Panc1 (cell line): Measurements from ENCODE around the gene FTSJ1. TPM values are rescaled to one million over a fixed set of nuclear protein-coding genes. Genes with fewer than 3 reads are reported as not detected.

Experiments used
- ATAC-seq: fragments of 200-7000 bp; cut with Tn5 transposase; 2 replicates; pipeline ENCODE4 v1.9.1; 2020; ENCODE audit warnings: mild to moderate bottlenecking, moderate library complexity
- BruUV-seq: library from RNA; stranded (reverse); fragments of 400-500 nt; replicated peaks from 2 replicates; lab custom pipeline; 2021; lab: Mats Ljungman, UMichigan
- CTCF ChIA-PET: fragments of 300-600 bp; sonication (Branson Sonifier 250); formaldehyde crosslinking; loops from one replicate; lab custom pipeline; 2022; ENCODE audit warnings: antibody characterized with exemption; lab: Charles Lee
- POLR2A ChIA-PET: fragments of 300-600 bp; sonication (Branson Sonifier 250); formaldehyde crosslinking; loops from one replicate; lab custom pipeline; 2022; ENCODE audit warnings: antibody characterized with exemption; lab: Charles Lee
- DNase-seq: peaks from one replicate; pipeline ENCODE4 v3.0.0-alpha.2; 2010; ENCODE audit warnings: low read depth, low spot score
- H3K27ac ChIP-seq: 2 replicates; pipeline ENCODE4 v1.5.1; 2011; ENCODE audit warnings: mild to moderate bottlenecking, low read length, inconsistent platforms
- H3K27me3 ChIP-seq: fragments of 200-500 bp; sonication (Bioruptor generic); 2 replicates; pipeline ENCODE4 v1.6.0; 2014; ENCODE audit warnings: low read length, inconsistent platforms; ENCODE audit not compliant: control insufficient read depth, insufficient read depth
- H3K36me3 ChIP-seq: fragments of 200-500 bp; sonication (Bioruptor generic); 2 replicates; pipeline ENCODE4 v1.5.1; 2014; ENCODE audit warnings: inconsistent platforms, mild to moderate bottlenecking, low read length, moderate library complexity; ENCODE audit not compliant: control insufficient read depth, insufficient read depth
- H3K4me1 ChIP-seq: 2 replicates; pipeline ENCODE4 v1.5.1; 2011; ENCODE audit warnings: inconsistent platforms, mild to moderate bottlenecking, low read length, moderate library complexity; ENCODE audit not compliant: control insufficient read depth, insufficient read depth
- H3K4me3 ChIP-seq, 2 experiments: 2 replicates each; pipeline ENCODE4 v1.5.1; 2011 to 2012; ENCODE audit warnings: low read depth in 2 of 2, low read length in 2 of 2, mild to moderate bottlenecking in 2 of 2, inconsistent platforms in 1 of 2, moderate library complexity in 1 of 2
- H3K9me3 ChIP-seq: fragments of 200-500 bp; sonication (Bioruptor generic); 2 replicates; pipeline ENCODE4 v1.5.1; 2014; ENCODE audit warnings: low read depth, mild to moderate bottlenecking, inconsistent platforms, low read length, moderate library complexity; ENCODE audit not compliant: control insufficient read depth, insufficient read depth
- CTCF ChIP-seq: fragments of 450-650 bp; IDR thresholded peaks from 2 replicates; pipeline ENCODE4 v1.5.1; 2017; ENCODE audit warnings: mild to moderate bottlenecking
- POLR2AphosphoS5 ChIP-seq: IDR thresholded peaks from 2 replicates; pipeline ENCODE4 v1.6.1; 2012; ENCODE audit warnings: mild to moderate bottlenecking, low read depth, low read length, moderate library complexity
- REST ChIP-seq, 2 experiments: IDR thresholded peaks; 2 replicates each; pipeline ENCODE4 v1.6.1; 2011 to 2012; ENCODE audit warnings: low read depth in 2 of 2, control low read depth in 1 of 2, low read length in 1 of 2, mild to moderate bottlenecking in 1 of 2, moderate library complexity in 1 of 2; ENCODE audit not compliant: insufficient read depth in 1 of 2
- SIN3A ChIP-seq: IDR thresholded peaks from 2 replicates; pipeline ENCODE4 v1.6.1; 2012; ENCODE audit warnings: low read depth, mild to moderate bottlenecking, low read length, moderate library complexity, borderline replicate concordance; ENCODE audit not compliant: insufficient read depth
- TCF7L2 ChIP-seq: IDR thresholded peaks from 2 replicates; pipeline ENCODE4 v1.6.1; 2011; ENCODE audit warnings: mild to moderate bottlenecking, low read depth, low read length, inconsistent platforms
- in situ Hi-C: cut with HindIII; loops from 2 replicates; pipeline ENCODE4 v1.10.0; 2016; ENCODE audit warnings: low sequenced_read_pairs, low pct_unique_long_range_greater_than_20kb
- intact Hi-C: fragments of 100-400 bp; cut with micrococcal nuclease; formaldehyde crosslinking; loops from one replicate; pipeline ENCODE4 v1.10.0; 2022; ENCODE audit not compliant: unreplicated experiment
- total RNA-seq: library from RNA; stranded (reverse); gene quantifications from one replicate; pipeline ENCODE4 v1.2.1, GENCODE V29; 2021; ENCODE audit not compliant: unreplicated experiment

The FTSJ1 gene
- total RNA-seq, 1 experiment from 2014 or later, result 43.1 TPM

DNA sequence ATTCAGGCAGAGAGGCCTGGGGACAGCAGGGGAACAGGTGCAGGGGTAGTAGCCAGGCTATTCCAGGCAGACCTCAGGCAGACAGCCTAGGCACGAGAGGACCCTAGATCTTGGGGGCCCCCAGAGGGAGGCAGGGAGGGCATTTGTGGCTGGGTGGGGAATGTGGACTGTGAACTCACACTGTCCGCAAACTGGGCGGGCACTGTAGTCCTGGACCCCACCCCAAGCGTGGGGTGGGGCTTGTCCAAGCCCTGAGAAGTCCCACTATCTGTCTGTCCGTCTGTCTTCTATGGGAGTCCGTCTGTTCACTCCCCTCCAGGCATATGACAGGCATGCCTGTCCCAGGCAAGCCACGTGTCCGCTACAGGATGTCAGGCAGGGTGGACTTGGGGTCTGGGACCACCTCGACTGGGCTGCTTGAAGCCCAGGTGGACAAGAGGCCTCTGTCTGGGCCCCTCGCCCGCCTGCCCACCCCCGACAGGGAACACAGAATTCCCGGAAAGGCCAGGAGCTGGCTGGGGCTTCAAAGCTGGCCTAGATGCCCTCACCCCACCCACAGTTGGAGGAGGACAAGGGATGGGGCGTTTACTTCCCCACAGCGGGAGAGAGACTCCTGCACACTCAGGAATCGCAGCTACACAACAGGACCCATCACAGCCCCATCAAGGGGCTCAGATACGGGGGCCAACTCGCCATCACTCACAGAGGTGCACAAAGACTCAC is 5.7 kb upstream of the FTSJ1 start, which contains the start of gene SLC38A5:
Gene SLC38A5, minus strand, starts transcription at position 151 of the 723 bp plus-strand sequence. CDS start 2,336 bp downstream, outside the sequence.
- Histone ChIP-seq H3K4me3 (no peak within 1 kb of the TSS), H3K27me3 (no peaks in the 10 kb centered on the region), H3K9me3 (no peaks in the 10 kb centered on the region), H3K4me1 (no peaks in the 10 kb centered on the region), H3K36me3 (no peaks in the 10 kb centered on the region), H3K27ac (no peak within 1 kb of the TSS)
- ChIA-PET POLR2A (no interaction called here), CTCF (no interaction called here)
- ATAC-seq, result no peak
- in situ Hi-C loops (no loop called here), intact Hi-C loops (no loop called here)
- no peak for DNase-seq
- TF ChIP-seq POLR2AphosphoS5 (no peak), REST (IDR thresholded peaks at IDR 0.05; ENCODE audit: insufficient read depth in 1 of 2, low read depth in 2 of 2, low read length in 1 of 2) (no peak), CTCF (no peak), TCF7L2 (no peak), SIN3A (no peak)
- no TSS peak for BruUV-seq

DNA sequence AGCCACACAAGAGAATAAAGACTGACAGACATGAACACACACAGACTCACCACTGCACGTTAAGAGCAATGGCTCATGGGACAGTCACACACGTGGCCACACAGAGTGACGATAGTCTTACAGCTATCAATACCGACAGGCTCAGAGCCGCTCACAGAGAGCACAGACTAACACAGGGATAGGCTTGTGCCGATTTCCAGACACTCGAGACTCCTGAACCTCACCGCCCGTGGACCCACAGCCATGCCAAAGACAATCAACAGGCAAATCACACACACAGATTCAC is 5.2 kb upstream of the FTSJ1 start:
- ChIA-PET CTCF (no interaction called here), POLR2A (no interaction called here)
- no peaks in the 10 kb centered on the region for H3K9me3 ChIP-seq
- DNase-seq, result no peak
- H3K4me3 ChIP-seq, result no peak overlapping the region
- H3K36me3 ChIP-seq, result no peaks in the 10 kb centered on the region
- no peaks in the 10 kb centered on the region for H3K27me3 ChIP-seq
- BruUV-seq, result no TSS peak
- no peaks in the 10 kb centered on the region for H3K4me1 ChIP-seq
- TF ChIP-seq CTCF (no peak), REST (IDR thresholded peaks at IDR 0.05; ENCODE audit: insufficient read depth in 1 of 2, low read depth in 2 of 2, low read length in 1 of 2) (no peak), POLR2AphosphoS5 (no peak), SIN3A (no peak), TCF7L2 (no peak)
- in situ Hi-C loops, result no loop called here
- intact Hi-C loops, result no loop called here
- ATAC-seq, result no peak
- no peak overlapping the region for H3K27ac ChIP-seq
